GM19023 (cell line): ENCODE measurements around the gene ASS1.
"Not testable (repeated sequence)": the region's sequence is repeated elsewhere in the genome, so short reads cannot be mapped to it uniquely, and the experiment has no call there.

Experiments used
- ATAC-seq: cut with Tn5 transposase; IDR thresholded peaks from one replicate; pipeline ENCODE4 v1.9.1; 2021; ENCODE audit warnings: mild to moderate bottlenecking, moderate library complexity; ENCODE audit not compliant: unreplicated experiment

The ASS1 gene

DNA sequence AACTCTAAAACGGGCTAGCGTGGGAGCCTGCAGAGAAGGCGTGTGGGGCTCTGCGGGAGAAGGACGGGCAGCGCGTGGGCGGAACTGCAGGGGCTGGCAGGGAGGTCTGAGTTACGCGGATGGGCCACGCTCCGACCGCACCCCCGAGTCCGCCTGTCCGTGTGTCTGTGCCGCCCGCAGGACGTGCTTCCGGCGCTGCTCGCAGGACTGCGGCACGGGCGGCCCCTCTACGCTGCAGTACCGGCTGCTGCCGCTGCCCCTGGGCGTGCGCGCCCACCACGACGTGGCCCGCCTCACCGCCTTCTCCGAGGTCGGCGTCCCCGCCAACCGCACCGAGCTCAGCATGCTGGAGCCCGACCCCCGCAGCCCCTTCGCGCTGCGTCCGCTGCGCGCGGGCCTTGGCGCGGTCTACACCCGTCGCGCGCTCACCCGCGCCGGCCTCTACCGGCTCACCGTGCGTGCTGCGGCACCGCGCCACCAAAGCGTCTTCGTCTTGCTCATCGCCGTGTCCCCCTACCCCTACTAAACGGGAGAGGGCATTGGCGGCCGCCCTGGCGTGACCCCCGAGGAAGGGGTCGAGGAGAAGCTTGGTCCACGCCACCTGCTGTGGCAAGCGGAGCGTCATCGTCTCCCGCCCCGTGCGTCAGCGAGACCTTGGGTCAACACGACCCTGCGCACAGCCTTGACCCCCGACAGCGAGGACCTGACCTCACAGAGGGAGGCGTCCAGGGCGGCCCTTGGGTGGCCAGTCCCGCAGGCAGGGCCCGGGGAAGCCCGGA, 11.4 kb upstream of the ASS1 start:
- ATAC-seq, result no peak

DNA sequence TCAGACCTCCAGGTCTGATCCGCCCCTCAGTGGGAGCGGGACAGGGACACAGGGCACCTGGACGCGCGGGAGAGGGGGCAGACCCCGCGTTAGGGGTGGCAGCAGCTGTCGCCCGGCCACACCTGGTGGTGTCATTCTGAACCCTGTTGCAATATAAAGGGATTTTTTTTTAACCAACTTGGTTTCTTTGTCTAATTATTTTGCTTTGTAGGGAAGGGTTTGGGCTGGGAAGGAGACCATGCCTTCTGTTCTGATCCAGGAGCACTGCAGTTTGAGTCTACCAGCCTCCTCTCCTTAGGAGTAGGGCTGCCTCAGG, 10.9 kb upstream of the ASS1 start:
- no peak for ATAC-seq

DNA sequence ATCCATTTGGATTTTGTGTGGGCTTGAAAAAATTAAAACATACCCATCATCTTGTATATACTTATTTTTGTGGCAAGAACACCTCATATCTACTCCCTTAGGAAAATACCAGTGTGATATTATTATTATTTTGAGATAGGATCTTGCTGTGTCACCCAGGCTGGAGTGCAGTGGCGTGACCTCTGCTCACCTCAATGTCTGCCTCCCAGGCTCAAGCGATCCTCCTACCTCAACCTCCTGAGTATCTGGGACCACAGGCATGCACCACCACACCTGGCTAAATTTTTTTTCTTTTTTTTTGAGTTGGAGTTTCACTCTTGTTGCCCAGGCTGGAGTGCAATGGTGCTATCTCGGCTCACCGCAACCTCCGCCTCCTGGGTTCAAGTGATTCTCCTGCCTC, 10.1 kb upstream of the ASS1 start:
- not testable (repeated sequence) for ATAC-seq

DNA sequence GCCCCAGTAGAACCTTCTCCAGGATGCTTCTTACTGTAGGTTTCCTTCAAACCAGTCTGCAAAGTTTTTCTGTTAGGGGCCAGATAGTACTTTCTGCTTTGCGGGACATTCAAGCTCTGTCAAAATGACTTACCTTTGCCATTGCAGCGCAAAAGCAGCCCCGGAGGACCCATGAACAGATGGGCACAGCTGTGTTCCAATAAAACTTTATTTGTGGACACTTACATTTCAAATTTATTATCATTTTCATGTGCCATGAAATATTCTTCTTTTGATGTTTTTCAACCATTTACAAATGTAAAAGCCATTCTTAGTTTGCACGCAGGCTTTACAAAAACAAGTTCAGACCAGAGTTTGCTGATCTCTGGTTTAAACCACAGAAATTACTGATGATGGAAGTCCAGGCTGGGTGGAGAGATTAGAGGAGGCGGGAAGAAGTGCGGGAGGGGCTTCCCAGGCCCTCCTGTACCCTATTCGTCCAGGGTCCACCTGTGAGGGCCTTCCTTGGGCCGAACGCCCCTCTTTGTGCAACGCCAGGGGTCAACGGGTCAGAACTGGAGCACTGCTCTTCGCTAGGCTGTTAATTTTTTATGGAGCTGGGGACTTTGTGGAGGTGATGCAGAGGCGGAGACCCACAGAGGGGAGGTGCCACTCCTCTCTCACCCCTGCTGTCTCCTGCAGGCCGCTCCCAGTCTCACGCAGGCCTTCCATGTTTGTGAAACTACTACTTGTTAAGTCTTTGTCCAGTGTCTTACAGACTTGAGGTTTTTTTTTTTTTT, 7.6 kb upstream of the ASS1 start:
- no peak for ATAC-seq

DNA sequence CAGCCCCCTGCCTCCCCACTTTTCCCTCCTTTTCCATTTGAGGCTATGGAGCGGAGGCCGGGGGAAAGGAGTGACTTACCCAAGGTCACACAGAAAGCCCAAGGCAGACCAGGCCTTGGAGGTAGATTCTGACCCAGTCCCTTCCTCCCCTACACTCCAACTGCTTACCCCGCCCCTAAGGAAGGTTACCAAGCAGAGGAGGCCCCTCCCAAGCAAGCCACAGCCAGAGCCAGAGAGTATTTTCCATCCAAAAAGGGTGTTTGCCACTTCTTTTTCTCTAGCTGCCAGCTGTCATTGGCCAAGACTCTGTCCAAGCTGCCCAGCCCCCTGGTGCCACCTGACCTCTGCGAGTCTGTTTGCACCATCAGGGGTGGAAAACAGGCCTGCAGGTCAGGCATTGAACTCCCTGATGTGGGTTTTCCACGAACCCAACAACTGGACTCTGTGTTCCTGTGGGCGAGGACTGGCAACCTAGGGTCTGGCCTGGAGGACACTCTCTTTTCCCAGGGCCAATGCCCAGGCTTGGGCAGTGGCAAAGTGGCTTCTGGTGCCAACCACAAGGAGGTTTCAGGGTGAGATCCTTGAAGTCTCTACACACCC, 6.3 kb upstream of the ASS1 start:
- ATAC-seq, result no peak

DNA sequence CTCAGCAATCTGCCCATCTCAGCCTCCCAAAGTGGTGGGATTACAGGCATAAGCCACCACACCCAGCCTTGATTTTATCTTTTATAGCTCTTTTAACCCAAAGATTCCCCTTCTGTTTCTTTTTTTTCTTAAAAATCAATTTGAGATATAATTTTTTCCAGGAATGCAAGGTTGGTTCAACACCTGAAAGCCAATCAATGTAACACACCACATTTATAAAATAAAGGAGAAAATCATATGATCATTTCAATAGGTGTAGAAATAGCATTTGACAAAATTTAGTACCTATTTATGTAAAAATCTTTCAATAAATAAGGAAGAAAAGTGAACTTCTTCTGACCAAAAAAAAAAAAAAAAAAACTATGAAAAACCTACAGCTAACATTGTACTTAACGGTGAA, 3.7 kb upstream of the ASS1 start:
- ATAC-seq, result no peak

DNA sequence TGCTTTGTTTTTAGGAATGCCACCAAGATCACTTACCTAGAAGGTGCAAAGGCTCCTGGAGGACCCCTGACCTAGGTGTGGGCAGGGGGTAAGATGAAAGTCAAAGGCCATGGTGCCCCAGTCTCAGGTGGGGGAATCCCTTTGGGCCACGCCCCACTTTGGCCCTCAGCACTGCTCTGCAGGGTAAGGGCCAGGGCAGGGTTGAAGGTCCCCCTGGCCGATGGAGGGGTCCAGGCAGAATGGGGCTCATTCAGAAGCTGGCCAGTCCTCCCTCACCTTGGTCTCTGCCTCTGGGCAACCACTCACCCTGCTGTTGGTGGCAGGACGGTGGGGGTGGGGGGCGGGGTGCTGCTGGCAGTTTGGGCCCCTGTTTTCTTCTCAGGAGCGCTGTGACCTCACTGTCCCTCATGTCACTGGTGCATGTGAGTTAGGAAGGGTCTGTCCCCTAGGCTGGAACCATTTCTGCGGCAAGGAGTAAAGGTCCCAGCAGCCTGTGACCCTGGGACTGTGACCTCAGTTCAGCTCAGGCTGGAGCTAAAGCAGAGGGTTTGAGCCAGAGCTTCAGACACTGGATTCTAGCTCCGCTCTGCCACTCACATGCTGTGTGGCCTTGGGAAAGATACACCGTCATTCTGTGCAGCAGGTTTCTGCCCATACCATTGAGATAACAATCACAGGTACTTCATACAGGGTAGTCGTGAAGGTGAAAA, 1.9 kb upstream of the ASS1 start:
- no peak for ATAC-seq

DNA sequence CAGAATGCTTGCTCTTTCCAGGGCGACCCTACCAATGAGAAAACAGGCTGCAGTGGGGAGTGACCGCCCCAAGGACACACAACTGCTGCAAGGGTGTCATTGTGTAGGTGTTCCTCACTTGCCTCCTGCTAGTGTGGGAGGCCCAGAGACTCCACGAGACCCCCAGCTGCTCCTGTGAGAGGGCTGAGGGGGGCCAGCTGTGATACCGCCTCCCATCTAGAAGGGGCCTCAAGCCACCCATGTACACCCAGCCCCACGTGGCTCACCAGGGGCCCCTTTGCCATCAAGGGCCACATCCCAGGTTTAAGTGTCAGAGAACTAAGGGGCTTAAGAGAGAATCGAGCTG, 1.3 kb upstream of the ASS1 start:
- ATAC-seq, result no peak

DNA sequence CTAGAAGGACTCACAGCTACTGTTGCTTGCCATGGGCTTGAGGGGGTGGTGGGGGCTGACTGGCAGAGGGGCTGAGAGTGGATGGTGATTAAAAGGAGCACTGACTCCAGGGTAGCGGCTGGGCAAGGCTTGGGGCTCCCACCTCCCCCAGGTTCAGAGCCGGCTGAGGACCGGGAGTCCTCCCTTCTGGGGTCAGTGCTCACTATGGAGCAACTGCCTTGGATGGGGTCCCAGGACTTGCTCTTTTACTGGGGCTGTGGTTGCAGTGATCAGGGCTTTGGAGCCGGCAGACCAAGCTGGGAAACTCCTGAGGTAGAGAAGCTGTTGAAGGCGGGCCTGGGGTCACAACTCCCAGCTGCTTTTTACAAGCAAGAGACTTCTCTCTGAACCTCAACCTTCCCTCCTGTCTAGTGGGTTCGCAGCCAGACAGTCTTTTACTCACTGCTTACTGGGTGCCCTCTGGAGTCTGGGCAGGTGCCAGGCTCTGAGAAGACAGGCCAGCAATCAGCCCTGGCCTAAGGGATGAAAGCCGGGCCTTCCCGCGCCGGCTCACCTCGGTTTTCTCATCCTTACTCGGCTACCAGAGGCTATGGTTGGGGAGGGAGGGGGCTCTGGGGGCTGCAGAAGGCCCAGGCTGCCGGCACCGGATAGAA, 795 bp upstream of the ASS1 start:
- ATAC-seq, result no peak

DNA sequence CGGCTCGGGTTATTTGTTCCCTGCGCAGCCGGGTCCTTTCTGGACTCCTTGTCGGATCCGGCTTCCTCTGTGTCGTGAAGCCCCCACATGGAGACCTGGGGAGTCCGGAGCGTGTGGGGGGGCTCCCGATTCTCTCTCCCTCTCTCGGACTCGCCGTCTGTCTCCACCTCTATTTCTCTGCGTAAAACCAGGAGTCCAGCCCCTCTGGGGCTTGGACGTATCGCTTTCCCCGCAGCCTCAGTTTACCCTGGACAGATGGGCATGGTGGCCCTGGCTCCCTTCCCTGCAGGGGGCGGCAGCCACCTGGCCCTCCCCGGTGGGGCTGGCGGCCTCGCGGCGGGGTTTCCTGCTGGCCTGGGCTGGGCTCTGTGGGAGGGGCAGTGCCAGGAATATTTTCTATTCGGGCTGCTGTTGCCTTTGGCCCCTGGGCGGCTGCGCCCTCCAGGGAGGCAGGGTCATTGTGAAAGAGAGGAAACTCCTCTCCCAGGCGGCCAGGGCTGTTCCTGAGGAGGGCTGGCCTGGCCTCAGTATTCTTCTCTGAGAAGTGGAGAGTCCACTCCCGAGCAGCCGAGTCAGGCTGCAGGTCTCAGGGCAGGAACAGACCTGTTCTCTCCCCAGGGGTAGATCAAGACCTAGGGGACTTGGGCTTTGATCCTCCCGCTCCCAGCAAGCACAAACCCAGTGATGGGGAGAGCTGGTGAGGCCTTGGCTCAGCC, 665 bp downstream of the ASS1 start:
- ATAC-seq, result no peak

DNA sequence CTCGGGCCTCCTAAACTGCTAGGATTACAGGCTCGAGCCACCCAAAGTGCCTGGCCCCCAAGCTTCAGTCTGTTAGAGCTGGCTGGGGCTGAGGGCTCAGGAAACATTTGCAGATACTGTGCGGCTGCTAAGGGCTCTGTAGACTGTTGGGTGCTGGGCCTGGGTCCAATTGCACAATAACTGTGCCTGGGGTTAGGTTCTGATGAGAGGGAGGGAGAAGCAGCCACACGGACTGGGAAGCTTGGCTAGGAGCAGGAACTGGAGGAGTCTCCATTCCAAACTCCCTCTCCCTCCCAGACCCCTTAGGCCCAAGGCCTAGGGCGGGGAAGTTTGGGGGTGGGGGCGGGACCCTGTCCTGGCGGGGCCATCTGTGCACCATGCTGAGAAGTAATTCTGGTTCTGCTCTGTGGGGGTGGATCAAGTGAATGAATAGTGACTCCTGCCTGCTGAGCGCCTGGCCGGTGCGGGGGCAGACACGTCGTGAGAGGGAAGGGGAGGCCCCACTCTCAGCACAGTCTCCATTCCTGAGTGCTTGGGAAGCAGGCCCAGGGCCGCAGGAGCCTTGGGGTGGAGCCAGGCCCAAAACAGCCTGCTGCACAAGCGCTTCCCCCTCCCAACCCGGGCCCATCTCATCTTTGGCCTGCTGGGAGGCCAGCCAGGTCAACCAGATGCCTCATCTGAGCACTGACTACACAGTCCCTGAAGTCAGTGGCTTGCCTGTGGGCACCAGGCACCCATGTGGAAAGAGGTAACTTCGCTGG, 1.5 kb downstream of the ASS1 start:
- ATAC-seq, result no peak

DNA sequence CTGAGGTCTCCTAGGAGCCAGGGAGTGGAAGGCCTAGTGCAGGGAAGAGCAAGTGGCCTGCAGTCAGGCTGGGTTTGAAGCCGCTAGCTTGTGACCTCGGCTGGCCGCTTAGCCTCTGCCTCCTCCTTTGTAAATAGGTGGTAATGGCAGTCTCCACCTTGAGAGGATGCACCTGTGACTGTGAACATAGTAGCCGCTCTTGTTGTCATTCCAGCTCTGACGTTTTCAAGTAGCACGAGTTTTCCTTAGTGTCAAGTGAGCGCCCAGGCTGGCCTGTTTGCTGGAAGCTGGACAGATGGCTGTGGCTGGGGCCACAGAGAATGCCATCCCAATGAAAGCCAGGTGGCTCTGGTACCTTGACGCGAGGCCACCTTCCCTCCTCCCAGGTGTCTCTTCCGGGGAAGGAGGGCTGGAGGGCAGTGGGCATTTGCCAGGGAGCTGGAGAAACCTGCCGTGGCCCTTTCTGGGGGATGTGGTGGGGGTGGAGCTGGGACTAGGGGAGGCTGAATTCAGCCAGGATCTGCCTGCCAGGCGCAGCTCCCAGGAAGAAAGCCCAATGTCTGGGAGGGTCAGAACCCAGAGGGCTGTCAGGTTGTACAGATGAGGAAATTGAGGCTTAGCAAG, 2.5 kb downstream of the ASS1 start:
- ATAC-seq, result no peak

DNA sequence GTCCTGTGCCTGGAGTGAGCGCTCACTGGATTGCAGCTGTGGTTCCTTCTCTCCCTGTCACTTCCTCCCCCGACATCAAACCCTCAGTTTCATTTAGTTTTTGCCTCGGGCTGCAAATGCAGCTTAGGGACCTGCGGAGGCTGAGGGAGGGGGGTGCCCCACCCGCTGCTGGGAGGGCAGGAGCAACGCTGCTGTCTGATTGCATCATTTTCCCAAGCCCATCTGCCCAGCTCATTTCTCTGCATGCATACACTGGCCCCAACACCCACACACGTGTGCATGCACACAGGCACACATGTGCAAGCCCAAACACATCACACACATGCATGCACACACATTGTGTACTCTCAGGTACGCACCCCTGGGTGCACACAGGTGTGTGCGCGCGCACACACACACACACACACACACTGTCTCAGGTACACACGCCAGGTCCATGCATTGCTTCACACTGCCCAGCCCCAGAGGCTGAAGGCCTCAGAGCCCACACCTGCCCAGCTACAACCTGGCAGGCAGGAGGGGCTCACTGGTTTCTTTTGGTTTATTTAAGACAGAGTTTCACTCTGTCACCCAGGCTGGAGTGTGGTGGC, 3.4 kb downstream of the ASS1 start:
- no peak for ATAC-seq

DNA sequence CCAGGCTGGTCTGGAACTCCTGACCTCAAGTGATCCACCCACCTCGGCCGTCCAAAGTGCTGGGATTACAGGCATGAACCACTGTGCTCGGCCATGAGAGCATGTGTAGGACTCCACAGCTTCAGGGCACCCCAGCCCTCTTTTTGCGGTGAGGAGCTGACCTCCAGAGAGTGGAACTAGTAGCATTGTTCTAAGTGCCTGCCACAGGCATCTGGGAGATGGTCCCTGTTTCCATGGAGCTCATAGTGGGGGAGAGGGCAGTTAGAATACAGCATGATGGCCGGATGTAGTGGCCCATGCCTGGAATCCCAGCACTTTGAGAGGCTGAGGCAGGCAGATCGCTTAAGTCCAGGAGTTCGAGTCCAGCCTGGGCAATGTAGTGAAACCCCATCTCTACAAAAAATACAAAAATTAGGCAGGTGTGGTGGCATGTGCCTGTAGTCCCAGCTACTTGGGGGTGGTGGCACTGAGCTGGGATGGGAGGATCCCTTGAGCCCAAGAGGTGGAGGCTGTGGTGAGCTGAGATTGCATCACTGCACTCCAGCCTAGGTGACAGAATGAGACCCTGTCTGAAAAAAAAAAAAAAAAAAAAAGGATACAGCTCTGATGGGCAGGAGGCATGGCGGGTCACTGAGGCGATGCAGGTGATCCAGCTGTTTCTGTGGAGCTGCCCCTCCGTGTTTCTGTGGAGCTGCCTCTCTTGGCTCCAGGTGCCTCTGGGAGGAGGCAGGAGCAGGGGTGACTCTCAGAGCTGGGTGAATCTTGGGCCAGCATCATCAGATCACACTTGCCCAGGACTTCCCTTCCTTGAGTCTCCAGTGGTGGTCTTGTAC, 4.2 kb downstream of the ASS1 start:
- ATAC-seq, result no peak

DNA sequence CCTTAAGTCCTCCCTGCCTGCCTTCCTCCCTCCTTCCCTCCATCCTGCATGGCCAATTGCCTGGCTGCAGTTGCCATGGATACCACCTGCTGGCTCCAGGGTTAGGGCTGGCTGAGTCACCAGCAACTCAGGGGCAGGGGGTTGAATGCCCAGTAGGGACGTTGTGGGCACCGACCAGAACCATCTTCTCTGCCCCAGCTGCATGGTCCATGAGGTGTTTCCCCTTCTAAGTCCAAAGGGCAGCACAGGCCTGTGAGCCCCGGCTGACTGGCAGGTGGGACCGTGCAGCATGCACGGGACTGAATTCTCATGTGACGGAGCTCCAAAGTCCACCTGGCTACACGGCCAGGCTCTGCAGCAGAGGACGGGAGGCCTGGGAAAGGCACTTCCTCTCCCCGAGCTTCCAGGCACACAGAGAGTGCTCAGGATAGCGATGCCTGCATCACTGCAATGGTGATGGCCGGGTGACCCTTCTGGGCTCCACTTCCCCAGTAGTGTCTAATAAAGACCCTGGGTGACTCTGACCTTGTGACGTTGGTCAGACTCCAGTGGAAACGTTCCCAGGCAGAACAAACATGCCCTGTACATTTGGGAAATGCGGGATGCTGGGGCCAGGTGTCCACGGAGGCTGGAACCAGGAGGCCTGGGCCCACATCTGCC, 5.7 kb downstream of the ASS1 start:
- ATAC-seq, result no peak

DNA sequence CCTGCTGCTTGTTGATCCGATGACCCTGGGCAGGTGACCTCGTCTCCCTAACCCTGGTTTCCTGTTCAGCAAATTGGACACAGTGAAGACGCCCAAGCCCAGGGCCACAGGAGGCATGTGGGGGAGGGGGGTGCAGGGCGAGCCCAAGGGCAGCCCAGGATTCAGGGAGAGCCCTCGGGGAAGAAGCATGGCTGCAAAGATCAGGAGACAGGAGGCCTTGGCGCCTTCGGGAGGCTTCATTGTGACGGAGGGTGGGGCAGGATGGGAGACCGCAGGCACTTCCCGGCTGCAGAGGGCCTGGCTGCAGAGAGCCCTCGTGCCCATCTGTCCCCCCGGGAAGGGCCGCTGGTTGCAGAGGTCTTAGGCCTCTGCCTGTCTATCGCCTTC, 6.2 kb downstream of the ASS1 start:
- no peak for ATAC-seq

DNA sequence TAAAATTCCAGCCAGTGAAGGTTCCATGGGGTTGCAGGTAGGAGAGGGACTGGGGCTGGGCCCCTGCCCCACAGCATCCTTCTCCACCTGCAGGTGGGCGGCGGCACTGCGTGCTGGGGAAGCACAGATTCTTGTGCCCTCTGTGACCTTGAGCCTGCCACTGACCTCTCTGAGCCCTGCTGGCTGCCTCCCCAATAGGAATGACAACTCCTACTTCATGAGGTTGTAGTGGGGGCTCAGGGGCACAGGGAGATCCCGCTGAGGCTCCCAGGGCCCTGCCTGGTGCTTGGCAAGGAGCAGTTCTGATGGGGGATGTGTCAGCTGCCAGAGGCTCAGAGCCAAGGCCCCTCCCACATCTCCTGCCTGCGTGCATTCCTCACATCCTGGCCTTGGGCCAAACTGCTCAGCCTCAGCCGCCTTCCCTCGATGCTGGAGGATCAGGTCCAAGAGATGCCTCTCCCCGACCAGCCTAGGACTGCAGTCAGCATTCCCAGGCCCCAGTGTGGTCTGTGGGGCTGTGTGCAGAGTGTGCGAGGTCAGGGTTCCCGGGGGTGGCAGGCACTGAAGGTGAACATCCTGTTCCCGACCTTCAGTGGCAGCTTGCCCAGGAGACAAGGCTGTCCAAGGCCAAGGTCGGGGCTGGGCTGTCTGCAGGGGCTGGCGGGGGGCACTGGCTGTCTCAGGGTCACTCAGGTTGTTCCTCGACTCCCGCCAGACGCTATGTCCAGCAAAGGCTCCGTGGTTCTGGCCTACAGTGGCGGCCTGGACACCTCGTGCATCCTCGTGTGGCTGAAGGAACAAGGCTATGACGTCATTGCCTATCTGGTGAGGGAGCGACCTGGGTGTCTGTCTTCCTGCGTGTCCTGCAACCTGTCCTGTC, 7.0 kb downstream of the ASS1 start:
- ATAC-seq, result no peak
